Sigmoid colon (tissue), 7 donors: ENCODE results near the gene TADA3. TPM values are rescaled to one million over a fixed set of nuclear protein-coding genes. Genes with fewer than 3 reads are reported as not detected.

Experiments
- DNase-seq: peaks from one replicate; pipeline ENCODE4 v3.0.0-alpha.2; 2019
- H3K27ac ChIP-seq, 4 donors: fragments of 200-600 bp; sonication (generic); one replicate each; pipeline ENCODE4 v1.5.1; 2016 to 2019; ENCODE audit warnings: mild to moderate bottlenecking in 1 of 4
- H3K27me3 ChIP-seq, 3 donors: fragments of 200-600 bp; sonication (generic); one replicate each; pipeline ENCODE4 v1.5.1; 2019; ENCODE audit warnings: mild to moderate bottlenecking in 1 of 3
- H3K36me3 ChIP-seq, 4 donors: fragments of 200-600 bp; sonication (generic); one replicate each; pipeline ENCODE4 v1.5.1; 2016 to 2019
- H3K4me1 ChIP-seq, 4 donors: fragments of 200-600 bp; sonication (generic); one replicate each; pipeline ENCODE4 v1.5.1; 2017 to 2019
- H3K4me3 ChIP-seq, 4 donors: fragments of 200-600 bp; sonication (generic); one replicate each; pipeline ENCODE4 v1.5.1; 2017 to 2019; ENCODE audit warnings: mild to moderate bottlenecking in 2 of 4, moderate library complexity in 1 of 4
- H3K9me3 ChIP-seq, 4 donors: fragments of 200-600 bp in 3 of 4; sonication (generic) in 3 of 4; one replicate each; pipeline versions ENCODE4 v1.5.1 to v1.6.1; 2013 to 2019
- EP300 ChIP-seq, 4 donors: sonication (generic); formaldehyde crosslinking; IDR thresholded peaks; one replicate each; pipeline ENCODE4 v1.6.1; 2017; ENCODE audit warnings: antibody characterized with exemption in 4 of 4
- POLR2A ChIP-seq, 2 donors: fragments of 450-650 bp; IDR thresholded peaks; one replicate each; pipeline ENCODE4 v1.6.1; 2016; ENCODE audit warnings: antibody characterized with exemption in 2 of 2, mild to moderate bottlenecking in 2 of 2, moderate library complexity in 2 of 2
- POLR2AphosphoS5 ChIP-seq, 4 donors: sonication (generic); formaldehyde crosslinking; IDR thresholded peaks; one replicate each; pipeline ENCODE4 v1.6.1; 2017; ENCODE audit warnings: antibody characterized with exemption in 4 of 4
- WGBS, 2 donors: extraction: QIAGEN DNeasy Blood & Tissue Kit; methylation state at CpG; one replicate each; pipeline ENCODE4 v1.1.7; 2013; 5-methylcytosine and 5-hydroxymethylcytosine counted together
- intact Hi-C: fragments of 100-400 bp; cut with DNase I; formaldehyde crosslinking; loops from one replicate; pipeline ENCODE4 v1.15.1; 2023
- polyA plus RNA-seq, 3 donors: library from polyadenylated mRNA; stranded (reverse); fragments of 200-250 nt; gene quantifications; one replicate each; pipeline ENCODE4 v1.2.3, GENCODE V29; 2013
- total RNA-seq, 4 donors: library from RNA; depleted of rRNA; stranded (reverse); fragments of >200 nt; gene quantifications; one replicate each; pipeline ENCODE4 v1.1.0, GENCODE V29; 2016
- TF ChIP-seq, protein P1 (sequence below), 4 experiments: fragments of 450-650 bp in 3 of 4; fragments of 200-600 bp in 1 of 4; IDR thresholded peaks; one replicate each; pipeline ENCODE4 v1.5.1; 2016 to 2019; ENCODE audit warnings: antibody characterized with exemption in 4 of 4, mild to moderate bottlenecking in 3 of 4, moderate library complexity in 2 of 4
- donor health status: healthy with polysubstance abuse.
- donor health status: Bipolar disorder and iron deficiency.
- donor health status: healthy.

TADA3 gene
- total and polyA plus RNA-seq, 7 donors = 52.2 to 87.1 (median 72.4) TPM

DNA sequence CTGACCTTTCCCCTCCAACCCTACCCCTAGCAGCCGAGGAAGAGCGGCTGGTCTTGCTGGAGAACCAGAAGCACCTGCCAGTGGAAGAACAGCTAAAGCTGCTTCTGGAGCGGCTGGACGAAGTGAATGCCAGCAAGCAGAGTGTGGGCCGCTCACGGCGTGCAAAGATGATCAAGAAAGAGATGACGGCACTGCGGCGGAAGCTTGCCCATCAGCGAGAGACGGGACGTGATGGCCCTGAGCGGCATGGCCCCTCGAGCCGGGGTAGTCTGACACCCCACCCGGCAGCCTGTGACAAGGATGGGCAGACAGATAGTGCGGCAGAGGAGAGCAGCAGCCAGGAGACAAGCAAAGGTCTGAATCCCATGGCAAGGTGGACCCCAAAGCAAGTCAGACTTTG, 48.7 kb downstream of the TADA3 start:
- Histone ChIP-seq H3K9me3 (no peaks in the 10 kb centered on the region), H3K36me3 (peaks cover 84 to 99% (median 89%) of the 10 kb centered on the region in 4 donors), H3K27ac (no peak overlapping the region), H3K4me3 (no peak overlapping the region), H3K4me1 (peaks cover 0 to 7% (median 2%) of the 10 kb centered on the region in 4 donors), H3K27me3 (no peaks in the 10 kb centered on the region)
- 96 to 97% methylated on average over 18 of the region's 18 CpGs for WGBS, 2 donors
- DNase-seq = no peak
- intact Hi-C loops = no loop called here
- TF ChIP-seq, protein P1, sequence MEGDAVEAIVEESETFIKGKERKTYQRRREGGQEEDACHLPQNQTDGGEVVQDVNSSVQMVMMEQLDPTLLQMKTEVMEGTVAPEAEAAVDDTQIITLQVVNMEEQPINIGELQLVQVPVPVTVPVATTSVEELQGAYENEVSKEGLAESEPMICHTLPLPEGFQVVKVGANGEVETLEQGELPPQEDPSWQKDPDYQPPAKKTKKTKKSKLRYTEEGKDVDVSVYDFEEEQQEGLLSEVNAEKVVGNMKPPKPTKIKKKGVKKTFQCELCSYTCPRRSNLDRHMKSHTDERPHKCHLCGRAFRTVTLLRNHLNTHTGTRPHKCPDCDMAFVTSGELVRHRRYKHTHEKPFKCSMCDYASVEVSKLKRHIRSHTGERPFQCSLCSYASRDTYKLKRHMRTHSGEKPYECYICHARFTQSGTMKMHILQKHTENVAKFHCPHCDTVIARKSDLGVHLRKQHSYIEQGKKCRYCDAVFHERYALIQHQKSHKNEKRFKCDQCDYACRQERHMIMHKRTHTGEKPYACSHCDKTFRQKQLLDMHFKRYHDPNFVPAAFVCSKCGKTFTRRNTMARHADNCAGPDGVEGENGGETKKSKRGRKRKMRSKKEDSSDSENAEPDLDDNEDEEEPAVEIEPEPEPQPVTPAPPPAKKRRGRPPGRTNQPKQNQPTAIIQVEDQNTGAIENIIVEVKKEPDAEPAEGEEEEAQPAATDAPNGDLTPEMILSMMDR (IDR thresholded peaks at IDR 0.05) = no peak
- TF ChIP-seq EP300 (IDR thresholded peaks at IDR 0.05) (no peak), POLR2A (IDR thresholded peaks at IDR 0.05) (no peak), POLR2AphosphoS5 (IDR thresholded peaks at IDR 0.05) (no peak)

- TF ChIP-seq POLR2A (IDR thresholded peaks at IDR 0.05) = no peak
- TF ChIP-seq POLR2AphosphoS5 (IDR thresholded peaks at IDR 0.05) = no peak
- TF ChIP-seq, protein P1 (IDR thresholded peaks at IDR 0.05) = no peak
- TF ChIP-seq EP300 (IDR thresholded peaks at IDR 0.05) = no peak
- DNase-seq = no peak
- Histone ChIP-seq H3K4me1 (no peaks in the 10 kb centered on the region), H3K4me3 (no peak overlapping the region), H3K9me3 (no peaks in the 10 kb centered on the region), H3K36me3 (peaks cover 78 to 100% (median 95%) of the 10 kb centered on the region in 4 donors), H3K27ac (no peak overlapping the region), H3K27me3 (no peaks in the 10 kb centered on the region)
- intact Hi-C loops = no loop called here
- 78 to 97% methylated on average over 1 of the region's 1 CpG for WGBS, 2 donors
These were observed 49.7 kb downstream of the TADA3 start for GRCh38 chr3:9742560-9742959.

DNA sequence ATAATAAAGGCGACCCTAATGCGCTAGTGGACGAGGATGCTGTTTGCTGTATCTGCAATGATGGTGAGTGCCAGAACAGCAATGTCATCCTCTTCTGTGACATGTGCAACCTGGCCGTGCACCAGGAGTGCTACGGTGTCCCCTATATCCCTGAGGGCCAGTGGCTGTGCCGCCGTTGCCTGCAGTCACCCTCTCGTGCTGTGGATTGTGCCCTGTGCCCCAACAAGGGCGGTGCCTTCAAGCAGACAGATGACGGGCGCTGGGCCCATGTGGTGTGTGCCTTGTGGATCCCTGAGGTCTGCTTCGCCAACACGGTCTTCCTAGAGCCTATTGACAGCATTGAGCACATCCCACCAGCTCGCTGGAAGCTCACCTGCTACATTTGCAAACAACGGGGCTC, 53.1 kb downstream of the TADA3 start:
- peaks cover 0 to 2% (median 0%) of the 10 kb centered on the region in 4 donors for H3K4me1 ChIP-seq
- TF ChIP-seq, protein P1 (IDR thresholded peaks at IDR 0.05) = no peak
- no peak for TF ChIP-seq EP300 (IDR thresholded peaks at IDR 0.05)
- TF ChIP-seq POLR2AphosphoS5 (IDR thresholded peaks at IDR 0.05) = no peak
- no peak for TF ChIP-seq POLR2A (IDR thresholded peaks at IDR 0.05)
- H3K36me3 ChIP-seq = peaks cover 45 to 99% (median 81%) of the 10 kb centered on the region in 4 donors
- no peak overlapping the region for H3K4me3 ChIP-seq
- intact Hi-C loops = no loop called here
- no peaks in the 10 kb centered on the region for H3K27me3 ChIP-seq
- no peak overlapping the region for H3K27ac ChIP-seq
- 95% methylated on average over 15 of the region's 15 CpGs for WGBS, 2 donors
- H3K9me3 ChIP-seq = no peaks in the 10 kb centered on the region
- DNase-seq = no peak

DNA sequence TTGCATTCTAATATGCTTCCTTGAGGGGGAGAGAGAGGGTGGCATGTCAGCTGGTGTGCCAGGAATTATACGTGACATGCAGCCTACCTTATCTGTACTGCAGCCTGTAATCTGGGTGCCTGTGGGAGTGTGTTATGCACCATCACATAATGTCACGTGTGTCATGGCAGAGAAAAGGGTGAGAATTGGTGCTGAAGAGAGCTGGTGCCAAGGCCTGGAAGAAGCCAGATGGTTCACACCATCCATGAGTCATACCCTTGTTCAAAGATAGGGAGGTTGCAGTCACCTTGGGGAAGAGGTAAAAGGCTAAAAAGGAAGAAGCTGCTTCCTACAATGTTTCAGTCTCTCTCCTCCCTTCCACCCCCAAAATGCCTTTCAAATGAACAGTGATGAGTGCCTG, 55.4 kb downstream of the TADA3 start:
- no peak for DNase-seq
- Histone ChIP-seq H3K4me3 (no peak overlapping the region), H3K27me3 (no peaks in the 10 kb centered on the region), H3K4me1 (peaks cover 0 to 26% (median 20%) of the 10 kb centered on the region in 4 donors), H3K27ac (no peak overlapping the region), H3K36me3 (peaks cover 25 to 79% (median 58%) of the 10 kb centered on the region in 4 donors), H3K9me3 (no peaks in the 10 kb centered on the region)
- 84% methylated on average over 2 of the region's 2 CpGs for WGBS, 2 donors
- intact Hi-C loops = no loop called here
- TF ChIP-seq POLR2AphosphoS5 (IDR thresholded peaks at IDR 0.05) (no peak), EP300 (IDR thresholded peaks at IDR 0.05) (no peak), POLR2A (IDR thresholded peaks at IDR 0.05) (no peak)
- TF ChIP-seq, protein P1 (IDR thresholded peaks at IDR 0.05) = no peak

GRCh38 chr3:9732740-9733115, 59.5 kb downstream of the TADA3 start:
- DNase-seq = no peak
- intact Hi-C loops = loop anchor here (5.0 kb wide), 2 partner anchors 60 to 295 kb away; partner anchors contain the start of genes ARPC4, FANCD2 and TADA3
- Histone ChIP-seq H3K27me3 (no peaks in the 10 kb centered on the region), H3K4me1 (peaks cover 0 to 32% (median 29%) of the 10 kb centered on the region in 4 donors), H3K9me3 (no peaks in the 10 kb centered on the region), H3K27ac (peak overlapping the region in 2 of 4 donors; percentile 91 to 97), H3K4me3 (peak overlapping the region; percentile 95 to 100 (median 98)), H3K36me3 (peaks cover 0 to 38% (median 20%) of the 10 kb centered on the region in 4 donors)
- WGBS, 2 donors = 46 to 50% methylated on average over 7 of the region's 7 CpGs
- TF ChIP-seq, protein P1 (IDR thresholded peaks at IDR 0.05) = no peak
- TF ChIP-seq EP300 (IDR thresholded peaks at IDR 0.05) = no peak
- TF ChIP-seq POLR2A (IDR thresholded peaks at IDR 0.05) = no peak
- TF ChIP-seq POLR2AphosphoS5 (IDR thresholded peaks at IDR 0.05) = no peak
